Measurements from ENCODE around the gene GPR150. TPM values are rescaled to one million over a fixed set of nuclear protein-coding genes. Genes with fewer than 3 reads are reported as not detected.
"Not testable (repeated sequence)": the region's sequence is repeated elsewhere in the genome, so short reads cannot be mapped to it uniquely, and the experiment has no call there.

GPR150 gene
- total RNA-seq, 1 donor from 2014 or later = not detected

DNA sequence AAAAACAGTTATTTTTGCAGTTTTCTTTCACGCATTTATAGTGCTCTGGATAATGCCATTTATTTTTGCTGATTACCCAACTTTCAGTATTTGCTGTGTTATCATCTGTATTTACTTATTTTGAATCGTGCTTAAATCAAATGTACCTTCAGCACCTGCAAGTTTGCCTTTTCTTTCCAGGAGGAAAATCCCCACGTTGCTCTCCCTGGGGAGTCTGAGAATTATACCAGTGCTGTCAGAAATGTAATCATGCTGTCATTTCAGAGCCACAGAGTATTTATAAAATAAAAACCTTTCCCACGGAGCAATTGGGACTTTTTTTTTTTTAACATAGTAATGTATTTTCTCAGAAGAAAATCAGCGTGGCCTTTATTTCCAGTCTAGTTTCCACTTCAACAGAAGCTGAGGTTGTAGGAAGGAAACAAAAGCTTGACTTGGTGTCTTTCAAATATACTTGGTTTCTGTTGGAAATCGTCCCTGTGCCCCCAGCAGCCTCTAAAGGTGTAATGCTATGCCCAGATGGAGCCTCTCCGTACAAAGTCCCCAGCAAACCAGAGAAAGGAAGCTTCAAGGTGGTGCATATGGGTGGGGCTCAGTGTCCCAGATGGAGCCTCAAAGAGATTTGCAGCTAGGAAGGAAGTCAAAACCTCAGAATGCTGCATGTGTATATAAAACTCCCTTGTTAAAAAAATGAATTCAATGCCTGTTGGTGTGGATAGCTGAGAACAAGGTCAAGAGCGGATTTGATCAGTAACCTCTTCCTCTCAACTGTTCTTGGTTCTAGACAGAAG, 2.1 kb downstream of the GPR150 start:
- intact Hi-C loops (cut with DNase I) = no loop called here
- DNase-seq (ENCODE audit: low spot score) = no peak

DNA sequence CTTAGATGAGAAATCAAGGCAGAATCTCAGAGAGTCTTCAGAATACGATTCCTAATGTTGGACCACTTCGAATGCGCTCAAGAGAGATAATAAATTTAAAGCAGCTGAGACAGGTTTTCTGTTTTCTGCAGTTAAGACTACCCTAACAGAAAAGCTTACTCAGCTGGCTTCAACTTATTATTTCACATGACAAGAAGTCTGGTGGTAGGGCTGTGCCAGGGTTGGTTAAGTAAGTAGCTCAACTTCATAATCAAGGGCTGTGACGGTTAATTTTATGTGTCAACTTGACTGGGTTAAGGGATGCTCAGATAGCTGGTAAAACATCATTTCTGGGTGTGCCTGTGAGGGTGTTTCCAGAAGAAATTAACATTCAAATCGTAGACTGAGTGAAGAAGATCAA, 3.8 kb downstream of the GPR150 start:
- DNase-seq (ENCODE audit: low spot score) = no peak
- intact Hi-C loops (cut with DNase I) = no loop called here

DNA sequence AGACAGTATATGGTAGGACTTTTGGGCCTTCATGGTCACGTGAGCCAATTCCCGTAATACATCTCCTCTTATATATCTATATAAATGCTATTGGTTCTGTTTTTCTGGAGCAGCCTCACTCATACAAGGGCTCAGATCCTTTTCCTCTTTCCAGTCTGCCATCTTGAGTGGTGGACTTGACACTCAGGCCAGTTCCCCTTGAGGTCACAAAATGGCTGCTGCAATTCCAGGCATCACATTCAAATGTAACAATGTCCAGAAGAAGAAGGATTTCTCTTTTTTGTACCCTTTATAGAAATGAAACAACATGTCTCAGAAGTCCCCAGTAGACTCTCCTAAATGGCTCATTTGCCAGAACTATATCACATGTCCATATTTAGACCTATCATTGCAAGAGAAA, 4.5 kb downstream of the GPR150 start:
- intact Hi-C loops (cut with DNase I) = no loop called here
- no peak for DNase-seq (ENCODE audit: low spot score)

DNA sequence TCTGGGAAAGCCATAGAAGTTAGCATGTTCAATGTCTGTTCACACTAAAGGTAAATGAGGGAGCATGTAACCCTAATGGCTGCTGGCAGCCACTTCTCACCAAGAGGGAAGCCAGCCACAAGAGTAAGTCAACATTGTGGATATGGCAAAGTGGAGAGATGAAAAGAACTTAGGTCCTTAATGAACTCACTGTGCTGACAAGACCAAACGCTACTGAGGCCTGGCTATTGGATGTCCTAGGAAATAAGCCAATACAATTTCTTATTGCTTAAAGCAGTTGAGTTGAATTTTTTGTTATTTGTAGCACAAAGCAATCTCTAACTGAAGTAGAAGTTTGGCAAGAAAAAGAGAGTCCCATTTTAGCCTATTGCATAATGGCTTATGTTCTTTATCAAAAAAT, 6.8 kb downstream of the GPR150 start:
- no peak for DNase-seq (ENCODE audit: low spot score)
- intact Hi-C loops (cut with DNase I) = no loop called here

DNA sequence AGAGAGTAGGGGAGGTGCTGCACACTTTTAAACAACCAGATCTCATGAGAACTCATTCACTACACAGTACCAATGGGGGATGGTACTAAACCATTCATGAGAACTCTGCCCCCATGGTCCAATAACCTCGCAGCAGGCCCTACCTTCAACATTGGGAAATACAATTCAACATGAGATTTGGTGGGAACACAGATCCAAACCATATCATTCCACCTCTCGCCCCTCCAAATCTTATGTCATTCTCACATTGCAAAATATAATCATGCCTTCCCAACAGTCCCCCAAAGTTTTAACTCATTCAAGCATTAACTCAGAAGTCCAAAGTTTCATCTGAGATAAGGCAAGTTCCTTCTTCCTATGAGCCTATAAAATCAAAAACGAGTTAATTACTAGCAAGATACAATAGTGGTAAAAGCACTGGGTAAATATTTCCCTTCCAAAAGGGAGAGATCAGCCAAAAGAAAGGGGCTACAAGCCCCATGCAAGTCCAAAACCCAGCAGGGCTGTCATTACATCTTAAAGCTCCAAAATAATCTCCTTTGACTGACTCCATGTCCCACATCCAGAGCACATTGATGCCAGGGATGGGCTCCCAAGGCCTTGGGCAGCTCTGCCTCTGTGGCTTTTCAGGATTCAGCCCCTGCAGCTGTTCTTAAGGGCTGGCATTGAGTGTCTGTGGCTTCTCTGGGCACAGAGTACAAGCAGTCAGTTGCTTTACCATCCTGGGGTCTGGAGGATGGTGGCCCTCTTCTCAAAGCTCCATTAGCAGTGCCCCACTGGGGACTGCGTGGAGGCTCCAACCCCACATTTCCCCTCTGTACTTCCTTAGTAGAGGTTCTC, 8.3 kb downstream of the GPR150 start:
- DNase-seq (ENCODE audit: low spot score) = no peak
- intact Hi-C loops (cut with DNase I) = no loop called here

DNA sequence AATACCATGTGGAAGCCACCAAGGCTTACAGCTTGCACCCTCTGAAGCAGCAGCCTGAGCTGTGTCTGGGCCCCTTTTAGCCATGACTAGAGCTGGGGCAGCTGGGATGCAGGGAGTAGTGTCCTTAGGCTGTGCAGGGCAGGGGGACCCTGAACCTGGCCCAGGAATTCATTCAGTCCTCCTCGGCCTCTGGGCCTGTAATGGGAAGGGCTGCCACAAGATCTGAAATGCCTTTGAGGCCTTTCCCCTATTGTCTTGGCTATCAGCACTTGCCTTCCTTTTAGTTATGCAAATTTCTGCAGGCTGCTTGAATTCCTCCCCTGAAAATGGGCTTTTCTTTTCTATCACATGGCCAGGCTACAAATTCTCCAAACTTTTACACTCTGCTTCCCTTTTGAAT, 9.0 kb downstream of the GPR150 start:
- intact Hi-C loops (cut with DNase I) = no loop called here
- no peak for DNase-seq (ENCODE audit: low spot score)

DNA sequence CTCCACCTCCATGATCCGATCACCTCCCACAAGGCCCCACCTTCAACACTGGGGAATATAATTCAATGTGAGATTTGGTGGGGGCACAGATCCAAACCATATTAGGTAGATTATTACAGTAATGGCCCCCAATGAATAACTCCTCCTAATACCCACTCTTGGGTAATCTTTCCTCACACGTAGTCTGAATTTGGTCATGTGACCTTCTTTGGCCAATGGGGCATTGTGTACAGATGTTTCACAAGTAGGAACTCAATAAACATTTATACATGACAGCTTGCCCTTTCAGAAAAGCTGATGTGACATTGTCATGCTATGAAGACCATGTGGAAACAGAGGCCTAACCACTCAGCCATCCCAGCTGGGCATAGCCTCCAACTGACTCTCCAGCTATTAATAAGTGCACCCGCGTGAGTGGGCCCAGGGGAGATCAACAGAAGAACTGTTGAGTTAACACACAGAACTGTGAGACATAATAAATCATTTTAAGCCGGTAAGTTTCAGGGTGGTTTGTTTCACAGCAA, 10.6 kb downstream of the GPR150 start:
- intact Hi-C loops (cut with DNase I) = no loop called here
- DNase-seq (ENCODE audit: low spot score) = no peak

DNA sequence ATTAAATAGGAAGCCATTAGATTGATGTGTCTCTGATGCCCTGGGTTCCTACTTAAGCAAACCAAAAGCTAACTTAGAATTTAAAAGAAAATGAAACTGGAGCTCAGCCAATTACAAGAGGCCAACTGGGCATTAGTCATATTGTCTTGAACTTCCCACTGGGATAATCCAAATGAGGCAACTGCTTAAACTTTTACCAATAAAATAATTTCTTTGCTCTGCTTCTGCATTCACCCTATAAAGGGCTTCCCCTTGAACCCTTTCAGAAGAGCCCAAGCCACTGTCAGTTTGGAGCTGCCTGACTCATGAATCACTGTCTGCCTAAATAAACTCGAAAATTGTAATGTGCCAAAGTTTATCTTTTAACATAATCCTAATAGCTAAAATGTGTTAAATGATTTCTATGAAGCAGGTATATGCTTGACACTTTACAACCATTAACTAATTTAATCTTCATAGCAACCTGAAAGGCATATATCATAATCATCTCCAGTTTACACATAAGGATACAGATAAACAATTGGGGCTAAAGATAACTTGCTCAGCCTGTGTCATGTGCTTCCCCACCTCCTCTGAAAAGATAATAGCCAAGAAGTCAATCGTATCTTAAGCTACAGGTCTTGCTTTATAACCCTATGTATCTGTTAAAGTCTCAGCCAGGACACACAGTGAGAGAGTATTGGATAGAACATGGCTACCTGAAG, 11.5 kb downstream of the GPR150 start:
- intact Hi-C loops (cut with DNase I) = no loop called here

DNA sequence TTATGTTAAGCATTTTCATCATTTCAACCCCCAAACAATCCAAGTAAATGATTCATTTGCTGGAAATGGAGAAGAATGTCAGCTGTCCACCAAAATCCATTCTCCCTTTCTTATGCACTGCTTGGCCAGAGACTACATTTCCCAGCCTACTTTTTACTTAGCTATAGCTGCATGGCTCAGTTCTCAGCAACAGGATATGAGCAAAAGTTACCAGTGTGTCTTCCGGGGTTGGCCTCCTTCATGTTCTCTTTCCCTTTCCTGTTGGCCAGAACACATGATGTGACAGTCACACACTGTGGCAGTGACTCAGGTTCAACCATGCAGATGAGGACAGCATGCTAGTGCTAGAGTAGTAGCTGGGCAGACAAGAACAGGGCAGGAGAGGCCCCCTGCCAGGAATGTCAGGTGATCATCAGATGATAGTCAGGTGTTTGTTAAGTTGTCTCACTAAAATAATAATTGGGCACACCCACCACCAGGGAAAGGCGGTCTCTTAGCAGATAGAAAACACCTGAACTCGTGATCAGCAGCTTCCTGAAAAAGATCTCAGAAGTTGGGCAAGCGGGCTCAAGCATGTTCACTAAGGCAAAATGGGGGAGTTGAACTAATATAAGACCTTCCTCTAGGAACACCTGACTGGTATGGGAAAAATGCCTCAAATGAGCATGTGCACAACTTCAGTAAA, 12.2 kb downstream of the GPR150 start:
- no peak for DNase-seq (ENCODE audit: low spot score)
- intact Hi-C loops (cut with DNase I) = no loop called here

More for the DNA sequence above, 11.5 kb downstream of the GPR150 start:
- DNase-seq (ENCODE audit: low spot score) = no peak

DNA sequence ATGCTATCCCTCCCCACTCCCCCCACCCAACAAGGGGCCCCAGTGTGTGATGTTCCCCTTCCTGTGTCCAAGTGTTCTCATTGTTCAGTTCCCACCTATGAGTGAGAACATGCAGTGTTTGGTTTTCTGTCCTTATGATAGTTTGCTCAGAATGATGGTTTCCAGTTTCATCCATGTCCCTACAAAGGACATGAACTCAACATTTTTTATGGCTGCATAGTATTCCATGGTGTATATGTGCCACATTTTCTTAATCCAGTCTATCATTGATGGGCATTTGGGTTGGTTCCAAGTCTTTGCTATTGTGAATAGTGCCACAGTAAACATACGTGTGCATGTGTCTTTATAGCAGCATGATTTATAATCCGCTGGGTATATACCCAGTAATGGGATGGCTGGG, 13.1 kb downstream of the GPR150 start:
- DNase-seq (ENCODE audit: low spot score); intact Hi-C loops (cut with DNase I): not testable (repeated sequence)

DNA sequence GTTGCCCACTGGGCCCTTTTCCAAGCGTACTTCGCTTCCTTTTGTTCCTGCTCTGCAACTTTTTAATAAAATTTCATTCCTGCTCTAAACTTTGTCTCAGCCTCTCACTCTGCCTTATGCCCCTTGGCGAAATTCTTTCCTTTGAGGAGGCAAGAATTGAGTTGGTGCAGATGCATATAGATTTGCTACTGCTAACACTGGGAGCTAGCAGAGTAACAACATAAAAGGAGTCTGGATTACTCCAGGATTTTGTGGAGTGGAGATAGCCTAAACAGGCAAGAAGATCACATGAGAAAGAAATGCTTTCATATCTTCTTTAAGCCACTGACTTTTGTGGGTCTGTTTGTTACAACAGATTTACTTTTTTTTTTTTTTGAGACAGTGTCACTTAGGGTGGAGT, 13.8 kb downstream of the GPR150 start:
- no peak for DNase-seq (ENCODE audit: low spot score)
- intact Hi-C loops (cut with DNase I) = no loop called here

DNA sequence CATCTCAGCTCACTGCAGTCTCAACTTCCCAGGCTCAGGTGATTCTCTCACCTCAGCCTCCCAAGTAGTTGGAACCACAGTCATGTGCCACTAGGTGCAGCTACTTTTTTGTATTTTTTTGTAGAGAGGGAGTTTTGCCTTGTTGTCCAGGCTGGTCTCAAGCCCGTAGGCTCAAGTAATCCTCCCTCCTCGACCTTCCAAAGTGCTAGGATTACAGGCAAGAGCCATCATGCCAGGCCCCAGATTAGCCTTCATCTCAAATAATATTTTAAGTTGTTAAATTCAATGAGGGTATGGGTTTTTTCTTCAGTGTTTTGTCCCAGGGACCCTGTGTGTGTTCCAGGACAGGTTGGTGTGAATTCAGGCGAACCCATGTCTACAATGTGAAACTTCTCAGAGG, 14.2 kb downstream of the GPR150 start:
- intact Hi-C loops (cut with DNase I) = no loop called here
- DNase-seq (ENCODE audit: low spot score) = no peak

DNA sequence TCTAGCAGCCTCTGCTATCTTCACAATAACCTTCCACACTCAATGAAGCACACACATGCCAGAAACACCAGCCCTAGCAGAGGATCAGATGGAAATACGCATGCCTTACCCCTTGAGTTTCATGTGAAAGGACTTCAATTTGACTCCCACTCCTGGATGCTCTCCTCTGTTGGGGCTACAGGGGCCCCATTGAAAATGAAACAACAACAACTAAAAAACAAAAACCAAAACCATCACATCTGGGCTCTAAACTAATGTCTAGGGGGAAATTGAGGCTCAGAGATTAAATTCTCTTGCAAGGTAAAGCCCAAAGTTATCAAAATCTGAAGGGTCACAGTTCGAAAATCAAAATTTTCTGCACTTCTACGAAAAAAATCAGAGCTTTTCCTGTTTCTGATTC, 18.7 kb downstream of the GPR150 start:
- intact Hi-C loops (cut with DNase I) = no loop called here
- no peak for DNase-seq (ENCODE audit: low spot score)

DNA sequence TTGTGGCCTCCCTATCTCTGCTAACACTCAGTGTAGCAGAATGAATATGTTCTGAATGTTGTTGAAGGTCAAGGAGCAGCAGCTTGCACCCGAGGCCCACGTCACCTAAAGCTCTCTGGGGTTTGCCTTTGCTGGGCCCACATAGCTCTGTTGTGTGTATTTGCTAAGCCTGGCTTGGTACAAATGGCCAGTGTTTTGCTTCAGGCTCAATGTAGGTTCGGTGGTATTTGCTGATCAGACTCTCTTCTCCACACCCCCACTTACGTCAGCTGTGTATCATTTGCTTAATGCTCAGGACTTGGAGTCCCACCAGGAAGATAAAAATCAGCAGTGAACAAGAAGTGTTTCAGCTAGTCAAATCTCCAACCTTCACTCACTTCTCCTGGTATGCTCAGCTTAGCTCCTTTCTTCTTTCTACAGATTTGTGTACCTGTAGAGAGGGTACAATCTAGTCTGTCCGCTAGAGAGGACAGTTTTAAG, 21.9 kb downstream of the GPR150 start:
- intact Hi-C loops (cut with DNase I) = loop anchor here (10.0 kb wide), 3 partner anchors 87 to 963 kb away; partner anchors contain the start of genes ARSK and SKIC3
- DNase-seq (ENCODE audit: low spot score) = no peak

DNA sequence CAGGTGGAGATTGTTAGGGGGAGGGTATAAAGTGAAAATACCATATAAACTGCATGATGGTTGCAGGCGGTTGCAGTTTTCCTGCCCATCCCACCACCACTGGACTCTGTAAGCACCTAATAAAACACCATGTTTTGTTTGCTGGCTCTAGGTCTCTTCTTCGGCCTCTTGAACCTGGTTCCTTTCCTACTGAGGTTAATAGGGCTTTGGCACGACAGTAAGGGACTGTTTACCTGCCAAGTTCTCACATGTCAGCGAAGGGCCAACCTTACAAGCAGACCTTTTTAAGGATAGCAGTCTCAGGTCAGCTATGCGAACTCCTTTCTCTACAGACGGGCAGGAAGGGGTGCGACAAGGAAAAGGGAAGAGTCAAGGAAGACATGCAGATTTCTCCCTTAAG, 23.3 kb downstream of the GPR150 start:
- intact Hi-C loops (cut with DNase I) = loop anchor here (10.0 kb wide), 3 partner anchors 88 to 962 kb away; partner anchors contain the start of genes ARSK and SKIC3
- DNase-seq (ENCODE audit: low spot score) = no peak

DNA sequence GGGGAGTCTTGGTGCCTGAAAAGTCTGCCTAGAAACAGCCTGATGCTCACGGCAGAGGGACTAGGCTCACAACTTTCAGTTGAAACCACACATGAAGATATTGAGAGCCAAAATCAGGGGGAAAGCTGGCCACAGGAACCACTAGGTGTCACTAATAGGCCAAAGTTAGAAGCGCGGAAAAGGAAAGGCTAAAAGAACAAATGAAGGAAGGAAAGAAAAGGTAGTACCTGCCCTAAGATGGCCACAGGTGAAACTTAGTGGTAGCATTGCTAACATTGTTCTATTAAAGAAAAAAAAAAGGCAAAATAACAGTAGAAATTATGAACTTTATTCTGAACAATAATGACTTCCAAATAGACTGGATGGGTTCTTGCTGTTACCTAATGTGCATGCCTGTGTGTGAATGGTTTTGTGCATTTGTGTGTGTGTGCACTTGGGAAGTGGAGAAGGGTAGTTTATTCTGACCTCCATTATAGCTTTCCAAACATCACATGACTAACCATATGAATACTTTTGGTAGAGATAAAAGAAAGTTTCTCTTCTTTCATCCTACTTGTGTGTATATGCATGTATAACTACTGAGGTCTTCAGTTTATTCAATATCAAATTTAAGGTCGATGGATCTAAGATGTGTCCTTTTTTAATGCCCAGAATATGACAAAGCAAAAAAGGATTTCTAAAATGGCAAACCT, 24.6 kb downstream of the GPR150 start:
- intact Hi-C loops (cut with DNase I) = loop anchor here (2.0 to 10.0 kb wide), 6 partner anchors 88 to 960 kb away; partner anchors contain the start of genes ARSK, RHOBTB3 and SKIC3
- no peak for DNase-seq (ENCODE audit: low spot score)

DNA sequence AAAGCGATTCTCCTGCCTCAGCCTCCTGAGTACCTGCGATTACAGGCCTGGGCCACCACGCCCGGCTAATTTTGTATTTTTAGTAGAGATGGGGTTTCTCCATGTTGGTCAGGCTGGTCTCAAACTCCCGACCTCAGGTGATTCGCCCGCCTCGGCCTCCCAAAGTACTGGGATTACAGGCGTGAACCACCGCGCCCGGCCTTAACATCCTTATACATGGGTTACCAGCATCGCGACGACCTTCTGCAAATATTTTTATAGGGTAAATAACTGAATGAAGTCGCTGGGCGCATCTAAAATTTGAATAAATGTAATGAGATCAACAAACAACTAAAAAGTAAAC, 26.3 kb downstream of the GPR150 start:
- intact Hi-C loops (cut with DNase I) = loop anchor here (5.0 to 10.0 kb wide), 5 partner anchors 86 to 959 kb away; partner anchors contain the start of genes ARSK, RHOBTB3 and SKIC3
- not testable (repeated sequence) for DNase-seq (ENCODE audit: low spot score)

All from cardiac septum (tissue), 1 donor.